IMR-90 (cell line): ENCODE data around the gene NKX6-2. TPM values are rescaled to one million over a fixed set of nuclear protein-coding genes. Genes with fewer than 3 reads are reported as not detected.

Experiments used
- ATAC-seq: fragments of 200-7000 bp; cut with Tn5 transposase; 2 replicates; pipeline ENCODE4 v1.9.1; 2020; ENCODE audit warnings: low read depth, mild to moderate bottlenecking, moderate library complexity
- BruUV-seq: library from RNA; stranded (reverse); fragments of 400-500 nt; replicated peaks from 2 replicates; lab custom pipeline; 2021; lab: Mats Ljungman, UMichigan
- CTCF ChIA-PET: fragments of 300-600 bp; formaldehyde crosslinking; extraction: SDS; loops from one replicate; lab custom pipeline; 2021; ENCODE audit warnings: antibody characterized with exemption; lab: Yijun Ruan, JAX
- POLR2A ChIA-PET: fragments of 300-600 bp; sonication (Branson Sonifier 250); formaldehyde crosslinking; loops from one replicate; lab custom pipeline; 2022; ENCODE audit warnings: antibody characterized with exemption; ENCODE audit not compliant: unreplicated experiment; lab: Charles Lee
- DNase-seq: peaks from one replicate; pipeline ENCODE4 v3.0.0; 2013
- H2AFZ ChIP-seq: replicated peaks from 2 replicates; pipeline ENCODE3; 2013; ENCODE audit warnings: low read length, mild to moderate bottlenecking; ENCODE audit not compliant: poor library complexity
- H2AK5ac ChIP-seq: 2 replicates; pipeline ENCODE4 v1.6.1; 2013; ENCODE audit warnings: low read depth, low read length, inconsistent platforms
- H2AK9ac ChIP-seq: replicated peaks from 2 replicates; pipeline ENCODE3; 2013; ENCODE audit warnings: mild to moderate bottlenecking, low read depth, low read length, moderate library complexity; ENCODE audit not compliant: poor library complexity
- H2BK120ac ChIP-seq: 2 replicates; pipeline ENCODE4 v1.6.1; 2013; ENCODE audit warnings: low read depth, low read length, inconsistent platforms
- H2BK15ac ChIP-seq: 3 replicates; pipeline ENCODE4 v1.6.1; 2013; ENCODE audit warnings: low read depth, low read length, inconsistent platforms
- H2BK20ac ChIP-seq: 2 replicates; pipeline ENCODE4 v1.6.1; 2013; ENCODE audit warnings: low read depth, mild to moderate bottlenecking, inconsistent platforms, low read length, moderate library complexity
- H2BK5ac ChIP-seq: 2 replicates; pipeline ENCODE4 v1.6.1; 2013; ENCODE audit warnings: mild to moderate bottlenecking, low read depth, low read length, inconsistent platforms; ENCODE audit not compliant: poor library complexity, severe bottlenecking
- H3K14ac ChIP-seq: replicated peaks from 2 replicates; pipeline ENCODE4 v1.6.1; 2013; ENCODE audit warnings: low read depth, low read length, inconsistent platforms
- H3K18ac ChIP-seq: 2 replicates; pipeline ENCODE4 v1.6.1; 2013; ENCODE audit warnings: low read depth, low read length, control low read depth
- H3K23ac ChIP-seq: 2 replicates; pipeline ENCODE4 v1.6.1; 2013; ENCODE audit warnings: low read depth, low read length, inconsistent platforms
- H3K27ac ChIP-seq: 2 replicates; pipeline ENCODE4 v1.5.1; 2013; ENCODE audit warnings: mild to moderate bottlenecking, control low read depth, low read length; ENCODE audit not compliant: insufficient read depth
- H3K27me3 ChIP-seq: 2 replicates; pipeline ENCODE4 v1.6.1; 2013; ENCODE audit warnings: low read length; ENCODE audit not compliant: control insufficient read depth, insufficient read depth
- H3K36me3 ChIP-seq: 2 replicates; pipeline ENCODE4 v1.6.1; 2013; ENCODE audit warnings: low read length, mixed read lengths; ENCODE audit not compliant: control insufficient read depth, insufficient read depth
- H3K4ac ChIP-seq: 2 replicates; pipeline ENCODE4 v1.6.1; 2013; ENCODE audit warnings: low read depth, low read length, inconsistent platforms
- H3K4me1 ChIP-seq: 2 replicates; pipeline ENCODE4 v1.6.1; 2013; ENCODE audit warnings: low read length, mixed read lengths; ENCODE audit not compliant: control insufficient read depth, insufficient read depth
- H3K4me2 ChIP-seq: 2 replicates; pipeline ENCODE4 v1.6.1; 2013; ENCODE audit warnings: low read depth, mild to moderate bottlenecking, control low read depth, low read length, moderate library complexity
- H3K4me3 ChIP-seq: 2 replicates; pipeline ENCODE4 v1.5.1; 2013; ENCODE audit warnings: low read depth, mild to moderate bottlenecking, control low read depth, low read length, moderate library complexity; ENCODE audit not compliant: insufficient read depth
- H3K56ac ChIP-seq: 2 replicates; pipeline ENCODE4 v1.6.1; 2013; ENCODE audit warnings: low read length, inconsistent platforms; ENCODE audit not compliant: insufficient read depth; ENCODE audit errors: extremely low read depth
- H3K79me1 ChIP-seq, 2 experiments: 2 replicates each; pipeline ENCODE4 v1.6.1; 2013; ENCODE audit warnings: low read length in 2 of 2, inconsistent platforms in 1 of 2, low read depth in 1 of 2
- H3K9ac ChIP-seq: 2 replicates; pipeline ENCODE4 v1.6.1; 2013; ENCODE audit warnings: low read depth, low read length, control low read depth
- H3K9me1 ChIP-seq: 2 replicates; pipeline ENCODE4 v1.6.1; 2013; ENCODE audit warnings: low read length, inconsistent platforms; ENCODE audit not compliant: insufficient read depth
- H3K9me3 ChIP-seq: 2 replicates; pipeline ENCODE4 v1.6.1; 2013; ENCODE audit warnings: low read length; ENCODE audit not compliant: control insufficient read depth, insufficient read depth
- H4K20me1 ChIP-seq: 2 replicates; pipeline ENCODE4 v1.6.1; 2013; ENCODE audit warnings: low read length, inconsistent platforms; ENCODE audit not compliant: insufficient read depth
- H4K5ac ChIP-seq: 2 replicates; pipeline ENCODE4 v1.6.1; 2013; ENCODE audit warnings: mild to moderate bottlenecking, low read depth, low read length, control low read depth
- H4K8ac ChIP-seq, 2 experiments: 2 replicates each; pipeline ENCODE4 v1.6.1; 2013; ENCODE audit warnings: low read depth in 2 of 2, low read length in 2 of 2, control low read depth in 1 of 2, inconsistent platforms in 1 of 2
- H4K91ac ChIP-seq: 2 replicates; pipeline ENCODE4 v1.6.1; 2013; ENCODE audit warnings: low read depth, low read length, inconsistent platforms; ENCODE audit not compliant: insufficient read depth
- BHLHE40 ChIP-seq: fragments of 150-350 bp; IDR thresholded peaks from 2 replicates; pipeline ENCODE4 v1.6.1; 2016; ENCODE audit warnings: mild to moderate bottlenecking, low read depth, low read length
- CEBPB ChIP-seq: IDR thresholded peaks from 2 replicates; pipeline ENCODE4 v1.6.1; 2012; ENCODE audit warnings: low read depth, low read length, improper control_type of control experiment
- CHD1 ChIP-seq: IDR thresholded peaks from 2 replicates; pipeline ENCODE4 v1.6.1; 2012; ENCODE audit warnings: low read depth, low read length, improper control_type of control experiment
- CTCF ChIP-seq: conservative IDR thresholded peaks from 2 replicates; pipeline ENCODE4 v1.5.1; 2012; ENCODE audit warnings: mild to moderate bottlenecking, low read depth, low read length, improper control_type of control experiment
- ELK1 ChIP-seq: fragments of 150-350 bp; IDR thresholded peaks from 2 replicates; pipeline ENCODE4 v1.6.1; 2016; ENCODE audit warnings: low read depth, mild to moderate bottlenecking, low read length, moderate library complexity, borderline replicate concordance
- FOS ChIP-seq: fragments of 150-350 bp; IDR thresholded peaks from 2 replicates; pipeline ENCODE4 v1.6.1; 2016; ENCODE audit warnings: low read depth, low read length
- MAFK ChIP-seq: IDR thresholded peaks from 2 replicates; pipeline ENCODE4 v1.6.1; 2012; ENCODE audit warnings: low read depth, low read length, improper control_type of control experiment
- MAZ ChIP-seq: IDR thresholded peaks from 2 replicates; pipeline ENCODE4 v1.6.1; 2012; ENCODE audit warnings: low read depth, mild to moderate bottlenecking, low read length, improper control_type of control experiment, moderate library complexity, borderline replicate concordance
- MXI1 ChIP-seq: IDR thresholded peaks from 2 replicates; pipeline ENCODE4 v1.6.1; 2012; ENCODE audit warnings: low read depth, mild to moderate bottlenecking, low read length, moderate library complexity, borderline replicate concordance
- NFE2L2 ChIP-seq: fragments of 150-350 bp; IDR thresholded peaks from 2 replicates; pipeline ENCODE4 v1.6.1; 2016; ENCODE audit warnings: low read depth, mild to moderate bottlenecking, low read length
- POLR2A ChIP-seq: IDR thresholded peaks from 2 replicates; pipeline ENCODE4 v1.6.1; 2012; ENCODE audit warnings: mild to moderate bottlenecking, low read depth, low read length
- RAD21 ChIP-seq: IDR thresholded peaks from 2 replicates; pipeline ENCODE4 v1.6.1; 2012; ENCODE audit warnings: low read length, improper control_type of control experiment
- RCOR1 ChIP-seq: IDR thresholded peaks from 2 replicates; pipeline ENCODE4 v1.6.1; 2012; ENCODE audit warnings: mild to moderate bottlenecking, low read length, improper control_type of control experiment; ENCODE audit not compliant: insufficient replicate concordance
- RFX5 ChIP-seq: IDR thresholded peaks from 2 replicates; pipeline ENCODE4 v1.8.0; 2012; ENCODE audit warnings: low read depth, mild to moderate bottlenecking, low read length, moderate library complexity
- SMC3 ChIP-seq: fragments of 150-350 bp; IDR thresholded peaks from 2 replicates; pipeline ENCODE4 v1.6.1; 2016; ENCODE audit warnings: low read depth, mild to moderate bottlenecking, antibody characterized with exemption, low read length, moderate library complexity
- USF2 ChIP-seq: fragments of 150-350 bp; IDR thresholded peaks from 2 replicates; pipeline ENCODE4 v1.6.1; 2017; ENCODE audit warnings: mild to moderate bottlenecking, antibody characterized with exemption, low read length, low read depth
- WGBS, 2 experiments: methylation state at CpG; one replicate each; pipeline versions ENCODE4 v1.1.5 to v1.1.7; 2013; ENCODE audit warnings: missing lambda C conversion rate in 2 of 2; ENCODE audit not compliant: insufficient read length in 1 of 2; ENCODE audit errors: extremely low coverage in 2 of 2; 5-methylcytosine and 5-hydroxymethylcytosine counted together
- dilution Hi-C: fragments of 300-500 bp; cut with HindIII; formaldehyde crosslinking; loops from one replicate; pipeline ENCODE4 v1.14.3; 2018; ENCODE audit warnings: low sequenced_read_pairs; ENCODE audit not compliant: unreplicated experiment
- in situ Hi-C: fragments of 300-500 bp; cut with MboI; formaldehyde crosslinking; loops from 3 replicates; pipeline ENCODE4 v1.14.3; 2019; ENCODE audit warnings: low sequenced_read_pairs, inconsistent platforms, mixed read lengths
- intact Hi-C: fragments of 100-400 bp; cut with micrococcal nuclease; formaldehyde crosslinking; loops from 2 replicates; pipeline ENCODE4 v1.10.0; 2022
- polyA plus RNA-seq, 3 experiments: library from polyadenylated mRNA; depleted of rRNA; stranded (reverse); fragments of >200 nt; gene quantifications; 2 replicates each; pipeline ENCODE4 v1.2.3, GENCODE V29; 2012; ENCODE audit warnings: low replicate concordance in 1 of 3
- total RNA-seq: library from RNA; depleted of rRNA; stranded (reverse); fragments of >200 nt; gene quantifications from 2 replicates; pipeline ENCODE4 v1.2.3, GENCODE V29; 2012

NKX6-2 gene
- total and polyA plus RNA-seq, 2 of the 4 experiments (the other 2 are of a cell fraction), result not detected

DNA sequence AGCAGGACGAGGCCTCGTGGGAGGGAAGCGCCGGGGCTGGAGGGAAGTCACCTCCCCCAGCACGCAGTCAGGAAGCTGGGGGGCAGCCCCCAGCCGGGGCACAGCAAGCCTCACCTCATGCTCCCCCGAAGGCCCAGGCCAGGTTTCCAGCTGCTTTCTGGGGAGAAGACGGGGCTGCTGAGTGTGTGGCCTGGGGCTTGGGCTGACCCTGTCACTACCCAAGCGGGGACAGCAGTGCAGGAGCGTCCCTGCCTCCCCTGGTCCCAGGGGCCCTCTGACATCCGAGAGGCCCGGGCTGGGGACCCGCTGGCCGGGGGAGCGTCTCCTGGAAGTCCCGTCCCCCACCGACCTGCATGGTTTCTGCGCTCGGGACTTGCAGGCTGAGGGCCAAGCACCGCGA is 19.7 kb upstream of the NKX6-2 start:
- ATAC-seq, result no peak
- ChIA-PET CTCF (no interaction called here), POLR2A (no interaction called here)
- in situ Hi-C loops (no loop called here), dilution Hi-C loops (no loop called here), intact Hi-C loops (no loop called here)
- no peaks in the 10 kb centered on the region for H3K36me3 ChIP-seq
- H2BK20ac ChIP-seq, result no peak overlapping the region
- H2BK5ac ChIP-seq, result no peak overlapping the region
- H3K9ac ChIP-seq, result no peak overlapping the region
- no TSS peak for BruUV-seq
- H2AK5ac ChIP-seq, result no peak overlapping the region
- no peak overlapping the region for H3K4me2 ChIP-seq
- H3K27me3 ChIP-seq, result peaks cover 27% of the 10 kb centered on the region; the same call in 1 of the 2 replicates
- H3K27ac ChIP-seq, result no peak overlapping the region
- no peak overlapping the region for H2AFZ ChIP-seq
- no peak overlapping the region for H3K14ac ChIP-seq
- no peak overlapping the region for H2AK9ac ChIP-seq
- WGBS, 2 experiments, result 8% methylated on average over 7 of the region's 21 CpGs; no CpG with 5 or more reads in 1 of the 2 experiments
- H3K9me3 ChIP-seq, result peaks cover 5% of the 10 kb centered on the region
- no peak overlapping the region for H3K23ac ChIP-seq
- no peak overlapping the region for H2BK120ac ChIP-seq
- no peak overlapping the region for H3K4ac ChIP-seq
- no peak overlapping the region for H2BK15ac ChIP-seq
- H4K5ac ChIP-seq, result no peak overlapping the region
- TF ChIP-seq MAFK (no peak), NFE2L2 (no peak), MAZ (no peak), ELK1 (no peak), RAD21 (no peak), MXI1 (no peak), POLR2A (no peak), CEBPB (no peak), SMC3 (no peak), FOS (no peak), CHD1 (no peak), BHLHE40 (no peak), USF2 (no peak), RFX5 (no peak), CTCF (no peak), RCOR1 (no peak)
- H3K4me1 ChIP-seq, result no peaks in the 10 kb centered on the region
- H4K8ac ChIP-seq, result no peak overlapping the region
- no peak overlapping the region for H4K91ac ChIP-seq
- H3K79me1 ChIP-seq, result no peaks in the 10 kb centered on the region
- no peaks in the 10 kb centered on the region for H3K9me1 ChIP-seq
- no peak overlapping the region for H3K56ac ChIP-seq
- no peaks in the 10 kb centered on the region for H4K20me1 ChIP-seq
- no peak for DNase-seq
- no peak overlapping the region for H3K18ac ChIP-seq
- H3K4me3 ChIP-seq, result no peak overlapping the region
